Medulla oblongata (tissue), 1 donor: Measurements from ENCODE around the gene DUSP22.

Experiments
- DNase-seq: peaks from one replicate; pipeline ENCODE4 v3.0.0-alpha.2; 2015; ENCODE audit errors: extremely low spot score

DUSP22 gene

GRCh38 chr6:308768-309167 lies 16.5 kb downstream of the DUSP22 start:
- no peak for DNase-seq

GRCh38 chr6:309947-310346 lies 17.7 kb downstream of the DUSP22 start:
- no peak for DNase-seq

GRCh38 chr6:310671-311070 lies 18.4 kb downstream of the DUSP22 start:
- DNase-seq = no peak

- DNase-seq = no peak
Observed at GRCh38 chr6:311679-312220, 19.5 kb downstream of the DUSP22 start.

- DNase-seq = peak; percentile 75
Observed at GRCh38 chr6:313087-313486, 20.8 kb downstream of the DUSP22 start.

- no peak for DNase-seq
Observed at GRCh38 chr6:313917-314316, 21.6 kb downstream of the DUSP22 start.

GRCh38 chr6:314377-314776 lies 22.1 kb downstream of the DUSP22 start:
- DNase-seq = no peak

- DNase-seq = no peak
Observed at GRCh38 chr6:315226-315625, 22.9 kb downstream of the DUSP22 start.

- no peak for DNase-seq
Observed at GRCh38 chr6:315921-316752, 23.9 kb downstream of the DUSP22 start.

- no peak for DNase-seq
Observed at GRCh38 chr6:316753-317038, 24.4 kb downstream of the DUSP22 start.

- no peak for DNase-seq
Observed at GRCh38 chr6:317060-317447, 24.8 kb downstream of the DUSP22 start.

GRCh38 chr6:317448-318144 lies 25.3 kb downstream of the DUSP22 start:
- DNase-seq = no peak

GRCh38 chr6:318243-318890 lies 26.1 kb downstream of the DUSP22 start:
- DNase-seq = no peak

- no peak for DNase-seq
Observed at GRCh38 chr6:319177-320131, 27.2 kb downstream of the DUSP22 start.

- DNase-seq = no peak
Observed at GRCh38 chr6:320351-321157, 28.3 kb downstream of the DUSP22 start.

- no peak for DNase-seq
Observed at GRCh38 chr6:321158-321438, 28.8 kb downstream of the DUSP22 start.

GRCh38 chr6:321536-322258 lies 29.4 kb downstream of the DUSP22 start:
- DNase-seq = no peak

- no peak for DNase-seq
Observed at GRCh38 chr6:322259-322930, 30.1 kb downstream of the DUSP22 start.

GRCh38 chr6:322940-323729 lies 30.8 kb downstream of the DUSP22 start:
- no peak for DNase-seq
